Caco-2 (cell line): ENCODE results near the gene GRID1. TPM values are rescaled to one million over a fixed set of nuclear protein-coding genes. Genes with fewer than 3 reads are reported as not detected.

ENCODE experiments used
- BruUV-seq: library from RNA; stranded (reverse); fragments of 400-500 nt; replicated peaks from 2 replicates; lab custom pipeline; 2021; lab: Mats Ljungman, UMichigan
- CTCF ChIA-PET: fragments of 300-600 bp; sonication (Branson Sonifier 250); formaldehyde crosslinking; loops from one replicate; lab custom pipeline; 2022; ENCODE audit warnings: antibody characterized with exemption; lab: Charles Lee
- POLR2A ChIA-PET: fragments of 300-600 bp; sonication (Branson Sonifier 250); formaldehyde crosslinking; loops from one replicate; lab custom pipeline; 2022; ENCODE audit warnings: antibody characterized with exemption; lab: Charles Lee
- DNase-seq, 2 experiments: peaks; one replicate each; pipeline versions ENCODE4 v3.0.0 to v3.0.0-alpha.2; 2020 to 2022
- H3K27me3 ChIP-seq: replicated peaks from 2 replicates; pipeline ENCODE4 v1.6.0; 2011; ENCODE audit warnings: low read length; ENCODE audit not compliant: control insufficient read depth, insufficient read depth
- H3K36me3 ChIP-seq: 2 replicates; pipeline ENCODE4 v1.5.1; 2011; ENCODE audit warnings: low read length; ENCODE audit not compliant: control insufficient read depth, insufficient read depth
- H3K4me1 ChIP-seq: fragments of 250-450 bp; sonication (Bioruptor Pico); 2 replicates; pipeline ENCODE4 v1.5.1; 2020; ENCODE audit warnings: mild to moderate bottlenecking
- H3K4me3 ChIP-seq: 2 replicates; pipeline ENCODE4 v1.5.1; 2011; ENCODE audit warnings: low read depth, mild to moderate bottlenecking, control low read depth, low read length
- H3K9me3 ChIP-seq: fragments of 250-450 bp; sonication (Bioruptor Pico); 2 replicates; pipeline ENCODE4 v1.5.1; 2020; ENCODE audit warnings: mild to moderate bottlenecking, moderate library complexity
- H3K27ac Mint-ChIP-seq: one replicate; pipeline ENCODE4 v1.8.0; 2022; ENCODE audit warnings: mixed read lengths; ENCODE audit not compliant: unreplicated experiment
- H3K27me3 Mint-ChIP-seq: one replicate; pipeline ENCODE4 v1.8.0; 2022; ENCODE audit warnings: mixed read lengths; ENCODE audit not compliant: insufficient read depth, unreplicated experiment
- H3K36me3 Mint-ChIP-seq: one replicate; pipeline ENCODE4 v1.8.0; 2022; ENCODE audit warnings: mild to moderate bottlenecking, mixed read lengths; ENCODE audit not compliant: insufficient read depth, unreplicated experiment
- H3K4me1 Mint-ChIP-seq: one replicate; pipeline ENCODE4 v1.8.0; 2022; ENCODE audit warnings: low read depth, mixed read lengths; ENCODE audit not compliant: unreplicated experiment
- H3K4me3 Mint-ChIP-seq: one replicate; pipeline ENCODE4 v1.8.0; 2022; ENCODE audit warnings: mild to moderate bottlenecking, moderate library complexity, mixed read lengths; ENCODE audit not compliant: unreplicated experiment
- H3K9me3 Mint-ChIP-seq: one replicate; pipeline ENCODE4 v1.8.0; 2022; ENCODE audit warnings: mixed read lengths; ENCODE audit not compliant: unreplicated experiment
- intact Hi-C: fragments of 100-400 bp; cut with micrococcal nuclease; formaldehyde crosslinking; loops from one replicate; pipeline ENCODE4 v1.10.0; 2022; ENCODE audit not compliant: unreplicated experiment
- total RNA-seq: library from RNA; stranded (reverse); gene quantifications from 2 replicates; pipeline ENCODE4 v1.2.3, GENCODE V29; 2022
- TF ChIP-seq, protein P1 (sequence below), 2 experiments: fragments of 200-600 bp in 1 of 2; IDR thresholded peaks; 1 replicate in 1 of 2; 2 replicates in 1 of 2; pipeline versions ENCODE4 v1.5.1 to v1.8.0; 2011 to 2022; ENCODE audit warnings: antibody characterized with exemption in 1 of 2, control low read depth in 1 of 2, inconsistent platforms in 1 of 2, low read depth in 1 of 2, low read length in 1 of 2, mild to moderate bottlenecking in 1 of 2, moderate library complexity in 1 of 2; ENCODE audit not compliant: insufficient read depth in 1 of 2, severe bottlenecking in 1 of 2, unreplicated experiment in 1 of 2

The GRID1 gene
- total RNA-seq, 1 experiment from 2014 or later = 8.0 TPM

DNA sequence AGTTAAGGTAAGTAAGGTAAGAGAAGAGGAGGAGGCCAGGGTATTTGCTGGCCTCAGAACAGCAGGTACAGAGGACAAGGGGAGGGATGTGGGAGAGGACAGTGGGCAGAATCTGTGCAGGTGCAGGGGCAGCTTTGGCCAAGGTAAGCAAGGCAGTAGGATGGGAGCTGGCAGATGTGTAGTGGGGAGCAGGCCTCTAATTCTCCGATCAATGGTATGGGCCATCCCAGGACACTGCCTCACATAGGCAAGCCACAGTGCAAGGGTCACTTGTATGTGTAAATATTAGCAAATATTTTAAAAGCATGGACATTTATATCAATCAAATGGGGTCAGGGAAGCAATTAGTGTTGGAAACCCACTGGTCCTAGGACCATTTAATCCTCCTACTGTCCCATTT lies 373.5 kb downstream of the GRID1 start:
- H3K27ac Mint-ChIP-seq = no peak overlapping the region

DNA sequence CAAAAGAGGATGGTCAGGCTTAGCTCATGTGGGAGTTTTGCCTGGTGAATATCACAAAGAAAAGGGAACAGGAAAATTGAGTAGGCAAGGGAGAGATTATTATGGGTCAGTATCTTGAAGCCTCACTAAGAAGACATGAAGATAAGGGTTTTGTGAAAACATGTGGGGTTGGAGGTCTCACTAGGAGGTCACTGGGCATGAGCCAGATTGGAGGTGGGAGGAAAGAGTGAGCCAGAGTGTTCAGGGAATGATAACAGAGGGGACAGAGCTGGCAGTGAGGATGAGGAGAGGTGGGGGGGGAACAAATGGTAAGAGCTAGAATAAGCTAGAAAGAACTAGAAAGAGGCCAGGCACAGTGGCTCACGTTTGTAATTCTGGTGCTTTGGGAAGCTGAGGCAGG lies 374.3 kb downstream of the GRID1 start:
- DNase-seq = no peak
- intact Hi-C loops = no loop called here
- ChIA-PET POLR2A (interaction anchor here (0.5 kb wide), 1 partner anchor 1811 kb away, joined by 3 read pairs; no protein-coding TSS in a partner anchor), CTCF (no interaction called here)
- Mint-ChIP-seq H3K27me3 (peaks cover 12% of the 10 kb centered on the region), H3K4me3 (no peak overlapping the region), H3K9me3 (no peaks in the 10 kb centered on the region), H3K4me1 (peaks cover 6% of the 10 kb centered on the region), H3K36me3 (no peaks in the 10 kb centered on the region), H3K27ac (no peak overlapping the region)
- H3K27me3 ChIP-seq = no peaks in the 10 kb centered on the region
- TF ChIP-seq, protein P1, sequence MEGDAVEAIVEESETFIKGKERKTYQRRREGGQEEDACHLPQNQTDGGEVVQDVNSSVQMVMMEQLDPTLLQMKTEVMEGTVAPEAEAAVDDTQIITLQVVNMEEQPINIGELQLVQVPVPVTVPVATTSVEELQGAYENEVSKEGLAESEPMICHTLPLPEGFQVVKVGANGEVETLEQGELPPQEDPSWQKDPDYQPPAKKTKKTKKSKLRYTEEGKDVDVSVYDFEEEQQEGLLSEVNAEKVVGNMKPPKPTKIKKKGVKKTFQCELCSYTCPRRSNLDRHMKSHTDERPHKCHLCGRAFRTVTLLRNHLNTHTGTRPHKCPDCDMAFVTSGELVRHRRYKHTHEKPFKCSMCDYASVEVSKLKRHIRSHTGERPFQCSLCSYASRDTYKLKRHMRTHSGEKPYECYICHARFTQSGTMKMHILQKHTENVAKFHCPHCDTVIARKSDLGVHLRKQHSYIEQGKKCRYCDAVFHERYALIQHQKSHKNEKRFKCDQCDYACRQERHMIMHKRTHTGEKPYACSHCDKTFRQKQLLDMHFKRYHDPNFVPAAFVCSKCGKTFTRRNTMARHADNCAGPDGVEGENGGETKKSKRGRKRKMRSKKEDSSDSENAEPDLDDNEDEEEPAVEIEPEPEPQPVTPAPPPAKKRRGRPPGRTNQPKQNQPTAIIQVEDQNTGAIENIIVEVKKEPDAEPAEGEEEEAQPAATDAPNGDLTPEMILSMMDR (IDR thresholded peaks at IDR 0.05; ENCODE audit: insufficient read depth in 1 of 2, low read depth in 1 of 2, low read length in 1 of 2, severe bottlenecking in 1 of 2, unreplicated experiment in 1 of 2) = no peak
- no peak overlapping the region for H3K4me3 ChIP-seq
- H3K36me3 ChIP-seq = no peaks in the 10 kb centered on the region
- H3K9me3 ChIP-seq = no peaks in the 10 kb centered on the region
- no peaks in the 10 kb centered on the region for H3K4me1 ChIP-seq
- BruUV-seq = no TSS peak

More for the DNA sequence above, 373.5 kb downstream of the GRID1 start:
- ChIA-PET CTCF (no interaction called here), POLR2A (no interaction called here)
- H3K27me3 Mint-ChIP-seq = peaks cover 10% of the 10 kb centered on the region
- H3K36me3 Mint-ChIP-seq = no peaks in the 10 kb centered on the region
- Histone ChIP-seq H3K27me3 (no peaks in the 10 kb centered on the region), H3K4me3 (no peak overlapping the region), H3K36me3 (no peaks in the 10 kb centered on the region), H3K4me1 (no peaks in the 10 kb centered on the region), H3K9me3 (no peaks in the 10 kb centered on the region)
- intact Hi-C loops = no loop called here
- H3K4me3 Mint-ChIP-seq = no peak overlapping the region
- no TSS peak for BruUV-seq
- TF ChIP-seq, protein P1 (IDR thresholded peaks at IDR 0.05; ENCODE audit: insufficient read depth in 1 of 2, low read depth in 1 of 2, low read length in 1 of 2, severe bottlenecking in 1 of 2, unreplicated experiment in 1 of 2) = no peak
- peaks cover 6% of the 10 kb centered on the region for H3K4me1 Mint-ChIP-seq
- no peaks in the 10 kb centered on the region for H3K9me3 Mint-ChIP-seq
- no peak for DNase-seq

DNA sequence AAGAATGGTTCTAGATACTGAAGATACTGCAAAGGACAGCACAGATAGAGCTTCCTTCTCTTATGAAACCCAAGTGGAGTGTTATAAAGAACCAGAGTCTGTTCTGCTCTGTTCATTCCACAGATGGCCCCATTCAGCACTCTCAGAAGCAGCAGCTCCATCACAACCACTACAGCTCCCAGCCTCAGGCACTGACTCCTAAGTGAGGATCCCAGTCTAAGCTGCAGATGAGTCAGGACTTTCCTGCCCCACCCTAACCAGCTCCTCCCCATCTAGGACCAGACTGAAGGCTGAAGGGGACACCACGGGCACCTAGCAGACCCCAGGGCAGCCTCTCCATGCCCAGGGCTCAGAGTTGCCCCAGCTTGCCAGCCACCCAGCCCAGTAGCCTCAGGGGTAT lies 379.8 kb downstream of the GRID1 start:
- Histone ChIP-seq H3K4me3 (no peak overlapping the region), H3K9me3 (no peaks in the 10 kb centered on the region), H3K27me3 (no peaks in the 10 kb centered on the region), H3K4me1 (no peaks in the 10 kb centered on the region), H3K36me3 (no peaks in the 10 kb centered on the region)
- H3K4me1 Mint-ChIP-seq = no peaks in the 10 kb centered on the region
- no peak for DNase-seq
- ChIA-PET CTCF (interaction anchor here (1.1 kb wide), 1 partner anchor 9 kb away, joined by 3 read pairs; no protein-coding TSS in a partner anchor), POLR2A (no interaction called here)
- BruUV-seq = no TSS peak
- H3K9me3 Mint-ChIP-seq = no peaks in the 10 kb centered on the region
- no peak overlapping the region for H3K27ac Mint-ChIP-seq
- H3K36me3 Mint-ChIP-seq = no peaks in the 10 kb centered on the region
- H3K27me3 Mint-ChIP-seq = peaks cover 12% of the 10 kb centered on the region
- intact Hi-C loops = no loop called here
- TF ChIP-seq, protein P1 (IDR thresholded peaks at IDR 0.05; ENCODE audit: insufficient read depth in 1 of 2, low read depth in 1 of 2, low read length in 1 of 2, severe bottlenecking in 1 of 2, unreplicated experiment in 1 of 2) = no peak
- H3K4me3 Mint-ChIP-seq = no peak overlapping the region
